ENCODE results near the gene NOL3.

GRCh38 chr16:67193536-67193935 is 23.2 kb downstream of the NOL3 start:
- TF ChIP-seq CTCF (conservative IDR thresholded peaks at IDR 0.05; ENCODE audit: low read length) (no peak), EZH2phosphoT487 (IDR thresholded peaks at IDR 0.05; ENCODE audit: borderline replicate concordance) (no peak)
